GM18520 (cell line): ENCODE results near the gene TMX3.
A peak's percentile ranks its signal among the peaks of the same experiment; 100 is the strongest.

Experiments
- ATAC-seq: cut with Tn5 transposase; IDR thresholded peaks from one replicate; pipeline ENCODE4 v1.9.1; 2021; ENCODE audit not compliant: unreplicated experiment

TMX3 gene

GRCh38 chr18:68713796-68714195 lies 1.1 kb downstream of the TMX3 start:
- no peak for ATAC-seq

- ATAC-seq = no peak
Observed at GRCh38 chr18:68713131-68713530, 1.8 kb downstream of the TMX3 start.

- no peak for ATAC-seq
Observed at GRCh38 chr18:68707646-68708045, 7.3 kb downstream of the TMX3 start.

- ATAC-seq = no peak
Observed at GRCh38 chr18:68705119-68705518, 9.8 kb downstream of the TMX3 start.

- ATAC-seq = no peak
Observed at GRCh38 chr18:68703326-68703725, 11.6 kb downstream of the TMX3 start.

- ATAC-seq = no peak
Observed at GRCh38 chr18:68701353-68701752, 13.6 kb downstream of the TMX3 start.

- no peak for ATAC-seq
Observed at GRCh38 chr18:68699043-68699442, 15.9 kb downstream of the TMX3 start.

- ATAC-seq = no peak
Observed at GRCh38 chr18:68696937-68697336, 18.0 kb downstream of the TMX3 start.

GRCh38 chr18:68694316-68694715 lies 20.6 kb downstream of the TMX3 start:
- ATAC-seq = no peak

GRCh38 chr18:68693091-68693815 lies 21.7 kb downstream of the TMX3 start:
- ATAC-seq = no peak

GRCh38 chr18:68679528-68679927 lies 35.4 kb downstream of the TMX3 start:
- ATAC-seq = no peak

GRCh38 chr18:68676913-68677312 lies 38.0 kb downstream of the TMX3 start:
- peak; percentile 96 for ATAC-seq

- no peak for ATAC-seq
Observed at GRCh38 chr18:68667121-68667520, 47.8 kb downstream of the TMX3 start.

GRCh38 chr18:68666381-68666780 lies 48.5 kb downstream of the TMX3 start:
- ATAC-seq = no peak

GRCh38 chr18:68665628-68666027 lies 49.3 kb downstream of the TMX3 start:
- no peak for ATAC-seq

GRCh38 chr18:68662754-68663153 lies 52.2 kb downstream of the TMX3 start:
- ATAC-seq = no peak

- no peak for ATAC-seq
Observed at GRCh38 chr18:68660354-68661183, 54.3 kb downstream of the TMX3 start.

- ATAC-seq = no peak
Observed at GRCh38 chr18:68648191-68648590, 66.7 kb downstream of the TMX3 start.

- ATAC-seq = no peak
Observed at GRCh38 chr18:68642003-68642402, 72.9 kb downstream of the TMX3 start.

GRCh38 chr18:68640861-68641260 lies 74.0 kb downstream of the TMX3 start:
- ATAC-seq = no peak

- ATAC-seq = no peak
Observed at GRCh38 chr18:68638613-68639012, 76.3 kb downstream of the TMX3 start.

GRCh38 chr18:68627812-68628211 lies 87.1 kb downstream of the TMX3 start:
- ATAC-seq = no peak
